Stimulated activated CD4-positive, alpha-beta T cell treated with anti-CD3 and anti-CD28 coated beads, Interleukin-12 subunit alpha, Interleukin-12 subunit beta, amount 100 ng/mL, for 24 hours (primary cell): ENCODE data around the gene TMEM123.

Source experiments
- DNase-seq, 2 experiments: peaks; one replicate each; pipeline ENCODE4 v3.0.0-alpha.2; 2020; ENCODE audit warnings: low read depth in 2 of 2

TMEM123 gene

DNA sequence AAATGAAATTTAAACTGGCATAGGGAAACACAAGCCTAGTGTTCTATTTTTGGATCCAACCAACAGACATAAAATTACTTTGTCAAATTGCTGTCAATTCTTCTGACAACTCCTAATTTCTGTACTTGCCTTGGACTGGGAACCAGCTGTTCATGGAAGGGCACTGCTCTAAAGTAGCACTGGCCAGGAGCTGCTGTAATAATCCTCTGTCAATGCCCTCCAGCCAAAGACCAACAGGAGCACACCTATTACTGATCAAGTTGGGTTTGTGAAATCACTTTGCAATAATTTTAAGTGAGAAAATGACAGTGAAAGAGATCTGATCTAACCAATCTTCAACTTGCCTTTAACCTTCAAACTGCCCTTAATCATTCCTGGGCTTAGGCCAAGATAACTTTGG lies 18.9 kb upstream of the TMEM123 start:
- DNase-seq, result no peak

DNA sequence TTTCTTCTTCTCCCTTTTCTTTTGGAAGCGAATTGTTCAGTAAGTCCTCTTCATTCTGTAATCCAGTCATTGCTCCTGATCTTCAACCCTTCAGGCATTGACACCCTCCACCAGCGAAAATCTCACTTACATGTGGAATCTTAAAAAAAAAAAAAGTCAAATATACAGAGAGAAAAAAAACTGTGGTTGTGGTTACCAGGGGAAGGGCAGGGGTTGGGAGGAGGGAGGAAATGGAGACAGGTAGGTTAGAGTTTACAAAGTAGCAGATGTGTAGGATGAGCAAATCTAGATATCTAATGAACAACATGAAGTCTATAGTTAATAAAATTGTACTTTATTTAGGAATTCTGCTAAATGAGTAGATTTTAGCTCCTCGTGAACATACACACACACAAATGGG lies 17.7 kb upstream of the TMEM123 start:
- DNase-seq, result no peak

DNA sequence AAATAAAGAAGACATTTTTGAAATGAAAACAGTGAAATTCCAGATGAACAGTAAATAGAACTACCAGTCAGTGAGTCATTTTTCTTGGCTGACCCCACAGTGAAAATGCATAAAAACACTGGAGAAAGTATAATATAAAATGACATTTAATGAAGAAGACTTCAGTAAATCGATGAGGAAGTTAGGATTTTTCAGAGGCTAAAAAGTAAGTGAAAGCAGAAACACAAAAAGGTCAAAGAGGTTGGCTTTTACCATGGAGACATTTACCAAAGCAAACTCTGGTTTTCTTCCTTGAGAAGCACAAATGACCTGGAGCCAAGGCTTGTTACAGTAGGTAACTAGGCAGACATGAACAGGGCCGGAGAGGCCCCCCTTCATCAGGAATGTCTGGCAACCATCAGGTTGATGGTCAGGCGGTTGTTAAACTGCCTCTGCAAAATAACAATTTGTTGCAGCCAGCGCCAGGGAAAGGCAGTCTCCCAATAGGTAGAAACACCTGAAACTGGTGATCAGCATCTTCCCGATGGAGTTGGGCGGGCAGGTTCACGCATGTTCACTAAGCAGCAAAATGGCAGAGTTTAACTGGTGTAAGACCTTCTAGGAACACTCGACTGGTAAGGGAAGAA lies 16.7 kb upstream of the TMEM123 start:
- no peak for DNase-seq

DNA sequence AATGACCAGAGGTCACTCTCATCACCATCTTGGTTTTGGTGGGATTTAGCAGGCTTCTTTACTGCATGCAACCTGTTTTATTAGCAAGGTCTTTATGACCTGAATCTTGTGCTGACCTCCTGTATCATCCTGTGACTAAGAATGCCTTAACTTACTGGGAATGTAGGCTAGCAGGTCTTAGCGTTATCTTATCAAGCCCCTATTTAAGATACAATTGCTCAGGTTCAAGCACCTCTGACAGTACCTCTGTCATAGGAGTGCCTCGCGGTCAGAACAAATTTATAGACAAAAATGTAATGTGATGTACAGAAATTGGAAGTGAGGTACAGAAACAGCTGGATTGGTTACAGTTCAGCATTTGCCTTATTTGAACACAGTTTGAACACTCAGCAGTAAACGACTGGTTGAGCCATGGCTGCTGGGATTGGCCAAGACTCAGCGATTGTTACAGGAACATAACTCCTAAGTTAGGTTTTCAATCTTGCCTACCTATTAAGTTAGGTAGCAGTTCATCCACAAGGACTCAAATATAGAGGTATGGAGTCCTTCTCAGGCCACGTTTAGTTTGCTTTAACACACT lies 16.1 kb upstream of the TMEM123 start:
- no peak for DNase-seq

DNA sequence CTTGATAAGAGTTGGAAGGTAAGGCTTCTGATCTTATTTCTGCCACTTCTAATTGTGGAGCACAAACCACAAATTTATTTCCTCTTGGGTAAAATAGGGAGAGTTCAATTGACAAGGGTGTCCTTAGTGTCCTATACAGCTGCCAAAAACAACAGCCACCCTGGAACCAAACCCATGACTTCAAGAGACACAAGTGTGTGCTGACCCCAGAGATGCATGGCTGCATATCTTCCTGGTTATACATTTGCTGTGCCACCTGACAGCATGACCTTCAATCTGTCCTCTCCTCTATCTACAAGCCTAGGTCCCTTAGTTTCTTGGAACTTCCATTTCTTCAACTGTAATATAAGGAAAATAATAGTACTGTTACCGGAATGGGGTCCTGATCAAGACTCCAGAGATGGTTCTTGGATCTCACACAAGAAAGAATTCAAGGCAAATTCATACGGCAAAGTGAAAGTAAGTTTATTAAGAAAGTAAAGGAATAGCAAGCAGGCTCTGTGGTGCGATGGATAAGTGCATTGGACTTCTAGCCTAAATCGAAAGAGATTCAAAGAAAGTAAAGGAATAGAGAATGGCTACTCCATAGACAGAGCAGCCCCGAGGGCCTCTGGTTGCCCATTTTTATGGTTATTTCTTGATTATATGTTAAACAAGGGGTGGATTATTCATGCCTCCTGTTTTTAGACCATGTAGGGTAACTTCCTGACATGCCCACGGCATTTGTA lies 15.5 kb upstream of the TMEM123 start:
- no peak for DNase-seq

DNA sequence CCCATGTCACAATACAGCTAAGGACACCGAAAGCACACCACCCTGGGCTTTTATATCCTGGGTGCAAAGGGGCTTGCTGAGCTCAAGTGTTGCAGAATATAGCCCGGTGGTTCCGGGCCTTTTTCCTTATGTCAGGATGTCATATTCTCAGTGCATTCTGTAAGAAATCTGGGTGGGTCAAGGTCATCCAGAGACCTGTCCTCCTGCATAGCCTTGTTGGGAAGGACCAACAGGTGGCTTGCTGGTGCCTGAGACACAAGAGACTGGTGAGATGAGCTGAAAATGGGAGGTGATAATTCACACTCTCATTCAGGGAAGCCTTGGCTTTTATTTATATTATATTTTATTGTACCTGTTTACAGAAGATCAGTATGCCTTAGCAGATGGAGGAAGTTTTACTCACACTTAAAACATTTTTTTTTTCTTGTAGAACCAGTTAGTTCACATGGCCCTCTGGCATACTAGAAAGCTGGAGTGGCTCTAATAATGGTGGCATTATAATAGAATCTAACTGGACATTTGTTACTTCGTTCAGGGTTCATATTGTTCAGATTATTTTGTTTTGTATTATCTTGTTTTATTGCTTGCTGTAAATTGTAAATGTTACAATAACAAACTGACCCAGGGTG lies 14.6 kb upstream of the TMEM123 start:
- DNase-seq, result no peak

DNA sequence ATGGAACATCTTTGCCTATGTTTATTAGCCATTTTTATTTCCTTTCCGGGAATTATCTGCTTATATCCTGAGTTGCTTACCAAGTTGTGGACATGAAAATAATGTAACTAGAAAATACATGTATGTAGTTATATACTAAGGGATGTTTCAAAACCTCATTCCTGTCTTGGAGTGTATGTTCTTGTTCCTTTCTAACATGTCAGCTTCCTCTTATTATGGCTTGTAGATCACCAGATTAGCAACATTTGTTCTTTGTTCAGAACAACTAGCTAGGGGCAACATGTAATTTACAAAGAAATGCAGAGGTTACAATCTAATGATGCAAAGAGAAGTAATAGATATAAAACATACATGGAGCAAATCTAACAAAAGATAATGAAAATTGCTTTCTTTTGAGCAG lies 13.1 kb upstream of the TMEM123 start:
- DNase-seq, result no peak

DNA sequence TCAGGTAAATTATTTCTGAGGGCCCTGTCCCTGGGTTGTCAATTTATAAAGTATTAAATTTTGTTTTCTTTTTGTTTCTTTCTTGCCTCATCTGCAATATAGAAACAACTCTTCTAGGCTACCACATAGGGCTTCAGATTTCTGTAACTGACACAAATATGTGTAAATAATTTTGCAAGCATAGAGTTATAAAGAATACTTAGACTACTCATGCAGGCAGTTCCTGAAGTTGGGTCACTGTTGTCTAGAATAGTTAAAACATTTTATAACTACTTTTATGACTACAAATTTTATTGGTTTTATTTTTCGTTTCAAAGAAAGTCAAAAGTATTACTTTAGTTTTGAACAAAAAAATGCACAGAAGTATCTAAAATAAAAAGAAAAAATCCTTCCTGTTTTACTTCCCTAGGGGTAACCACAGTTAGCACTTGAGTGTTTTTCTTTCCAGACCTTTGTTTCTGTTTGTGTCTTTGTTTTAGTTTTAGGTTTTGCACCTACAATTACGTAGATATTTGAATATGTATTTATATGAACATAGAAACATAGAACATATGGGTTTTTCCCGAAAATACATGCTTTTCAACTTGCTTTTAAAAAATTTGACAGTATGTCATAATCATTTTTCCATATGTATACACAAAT lies 12.4 kb upstream of the TMEM123 start:
- no peak for DNase-seq

DNA sequence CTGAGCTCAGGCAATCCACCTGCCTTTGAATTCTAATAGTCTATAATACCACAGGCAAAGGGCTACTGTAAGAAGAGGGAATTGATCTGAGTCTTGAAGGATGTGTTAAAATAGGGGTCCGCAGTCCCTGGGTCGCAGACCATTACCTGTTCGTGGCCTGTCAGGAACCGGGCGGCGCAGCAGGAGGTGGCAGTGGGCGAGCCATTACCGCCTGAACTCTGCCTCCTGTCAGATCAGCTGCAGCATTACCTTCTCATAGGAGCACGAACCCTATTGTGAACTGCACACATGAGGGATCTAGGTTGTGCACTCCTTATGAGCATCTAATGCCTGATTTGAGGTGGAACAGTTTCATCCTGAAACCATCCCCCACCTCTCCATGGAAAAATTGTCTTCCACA lies 11.5 kb upstream of the TMEM123 start:
- DNase-seq, result no peak

DNA sequence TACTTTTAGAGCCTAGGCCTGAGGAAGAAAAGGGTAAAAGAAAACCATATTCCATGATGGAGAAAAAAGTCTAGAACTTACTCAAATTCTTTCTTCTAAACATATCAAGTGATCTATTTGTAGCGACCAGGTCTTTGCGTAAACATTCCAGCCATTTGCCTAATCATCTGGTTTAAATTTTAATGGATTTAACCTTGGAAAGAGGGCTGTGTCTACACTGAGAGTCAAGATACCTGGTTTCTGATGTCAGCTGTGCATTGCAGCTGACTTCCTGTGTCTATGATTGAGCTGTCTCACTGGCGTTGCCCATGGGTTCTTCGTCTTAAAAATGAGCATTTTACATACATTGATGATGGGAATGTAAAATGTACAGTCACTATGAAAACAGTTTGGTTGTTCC lies 10.0 kb upstream of the TMEM123 start:
- DNase-seq, result no peak

DNA sequence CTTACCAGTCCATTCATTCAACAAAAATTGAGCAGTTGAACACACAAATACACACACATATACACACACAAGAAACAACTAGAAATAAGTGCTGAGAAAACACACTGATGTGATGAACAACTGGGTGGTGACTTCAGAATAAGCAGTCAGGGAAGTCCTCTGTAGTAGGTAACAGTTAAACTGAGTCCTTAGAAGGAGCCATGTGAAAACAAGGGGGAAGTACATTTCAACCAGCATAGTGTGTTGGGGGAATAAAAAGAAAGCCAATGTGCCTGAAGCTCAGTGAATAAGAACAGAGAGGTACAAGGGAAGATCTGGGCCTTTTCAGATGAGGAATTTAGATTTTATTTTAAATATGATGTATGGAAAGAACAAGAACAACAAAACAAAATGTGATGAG lies 6.8 kb upstream of the TMEM123 start:
- DNase-seq, result no peak

DNA sequence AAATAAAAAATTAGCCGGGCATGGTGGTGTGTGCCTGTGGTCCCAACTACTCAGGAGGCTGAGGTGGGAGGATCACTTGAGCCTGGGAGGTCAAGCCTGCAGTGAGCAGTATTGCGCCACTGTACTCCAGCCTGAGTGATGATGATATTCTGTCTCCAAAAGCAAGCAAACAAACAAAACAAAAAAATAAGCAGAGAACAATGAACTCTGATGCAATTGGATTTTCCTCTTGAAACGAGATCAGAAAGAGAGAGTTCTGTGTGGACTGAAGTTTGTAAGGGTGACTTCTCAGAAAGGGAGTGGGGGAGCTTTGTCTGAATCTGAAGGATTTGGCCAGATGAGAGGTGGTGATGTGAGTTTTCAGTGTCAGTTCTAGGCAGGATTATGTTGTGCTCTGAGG lies 6.0 kb upstream of the TMEM123 start:
- no peak for DNase-seq

DNA sequence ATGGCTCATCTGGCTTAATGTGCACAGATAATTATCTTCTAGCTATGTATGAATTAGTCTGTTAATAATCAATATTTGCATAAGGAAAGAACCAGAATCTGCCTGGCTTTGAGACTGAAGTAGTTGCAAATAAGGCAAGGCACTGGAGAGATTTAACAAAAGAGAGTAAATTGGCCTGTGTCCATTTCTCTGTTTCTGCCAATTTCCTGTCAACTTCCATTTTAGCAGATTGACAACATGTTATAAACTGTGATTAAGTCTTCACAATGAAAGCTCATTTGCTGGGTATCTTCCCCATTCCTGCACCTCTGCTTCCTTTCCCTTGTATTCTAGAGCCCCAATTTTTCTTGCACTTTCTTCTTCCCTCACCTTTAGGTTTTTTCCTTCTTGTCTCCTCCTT lies 5.3 kb upstream of the TMEM123 start:
- DNase-seq, result no peak

DNA sequence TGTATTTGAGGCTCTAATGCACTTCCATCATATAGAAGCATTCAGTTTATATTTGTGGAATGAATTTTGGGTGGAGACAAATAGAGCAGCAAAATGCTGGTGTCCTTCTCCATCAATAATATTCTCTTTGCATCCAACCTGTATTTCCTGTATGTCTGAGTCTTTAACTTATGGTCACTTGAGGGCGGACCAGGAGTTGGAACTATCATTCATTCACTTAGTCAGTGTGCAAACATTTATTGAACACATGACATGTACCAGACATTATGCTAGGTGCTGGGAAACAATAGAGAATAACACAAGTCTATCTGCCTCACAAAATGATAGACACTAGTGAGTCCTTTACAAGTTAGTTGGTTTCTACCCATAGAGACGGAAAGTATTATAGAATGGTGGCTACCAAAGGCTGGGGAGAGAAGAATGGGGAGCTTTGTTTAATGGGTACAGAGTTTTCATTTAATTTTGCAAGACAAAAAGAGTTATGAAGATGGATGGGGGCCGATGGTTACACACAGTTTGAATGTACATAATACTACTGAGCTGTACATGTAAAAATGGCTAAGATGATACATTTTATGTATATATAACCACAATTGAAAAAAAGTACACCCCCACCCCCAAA lies 4.6 kb upstream of the TMEM123 start:
- no peak for DNase-seq

DNA sequence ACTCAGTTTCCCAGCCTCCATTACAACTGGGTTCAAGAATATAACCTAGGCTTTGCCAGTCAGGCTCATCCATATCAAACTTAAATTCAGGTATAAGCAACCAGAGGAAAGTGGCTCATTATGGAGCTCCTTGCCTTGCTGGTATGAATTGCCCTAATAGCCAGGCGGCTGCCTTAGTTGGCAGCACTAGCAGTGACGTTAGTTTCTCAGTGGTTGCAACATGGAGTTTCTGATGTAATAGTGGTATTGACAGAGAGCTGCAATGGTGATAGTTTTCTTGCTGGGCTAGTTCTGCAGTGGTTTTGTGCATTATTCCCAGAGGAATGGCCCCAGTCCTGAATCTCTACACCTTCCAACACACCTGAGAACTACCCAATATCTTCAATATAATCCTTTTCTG lies 3.8 kb upstream of the TMEM123 start:
- no peak for DNase-seq

DNA sequence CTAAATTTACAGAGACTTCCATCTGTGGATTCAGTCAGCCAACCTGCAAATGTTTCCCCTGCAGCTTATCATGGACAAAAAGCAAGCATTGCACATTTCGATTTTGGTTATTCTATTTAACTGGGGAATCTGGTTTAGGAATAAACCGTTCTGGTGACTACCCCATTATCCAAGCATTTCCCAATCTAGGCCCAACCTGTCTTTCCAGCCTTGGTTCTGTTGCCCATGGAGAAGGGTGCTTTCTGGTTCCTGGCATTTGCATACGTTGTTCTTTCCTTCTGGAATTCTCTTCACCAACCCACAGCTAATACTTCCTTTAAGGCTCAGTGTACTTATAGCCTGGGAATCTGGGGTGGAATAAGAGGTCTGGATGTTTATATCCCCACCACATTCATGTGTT lies 1.4 kb upstream of the TMEM123 start:
- no peak for DNase-seq

DNA sequence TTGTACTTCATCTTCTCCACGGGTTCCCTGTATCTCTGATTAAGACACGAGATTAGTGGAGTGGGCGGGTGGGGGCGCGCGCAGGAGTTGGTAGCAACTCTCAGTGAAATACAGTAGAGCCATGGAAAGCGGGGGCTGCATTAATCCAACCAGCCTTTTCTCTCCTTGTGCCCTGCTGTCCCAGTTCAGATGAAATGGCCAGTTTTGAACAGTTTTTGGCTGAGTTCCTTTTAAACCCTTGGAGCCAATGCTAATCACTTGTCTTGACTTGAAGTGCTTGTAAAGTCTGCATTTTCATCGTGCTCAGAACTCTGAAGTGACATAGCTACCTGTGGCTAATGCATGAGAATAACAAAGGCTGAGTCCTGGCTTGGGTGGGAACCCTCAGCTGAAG lies 734 bp upstream of the TMEM123 start:
- DNase-seq, result peak in 1 of 2 experiments; percentile 45

DNA sequence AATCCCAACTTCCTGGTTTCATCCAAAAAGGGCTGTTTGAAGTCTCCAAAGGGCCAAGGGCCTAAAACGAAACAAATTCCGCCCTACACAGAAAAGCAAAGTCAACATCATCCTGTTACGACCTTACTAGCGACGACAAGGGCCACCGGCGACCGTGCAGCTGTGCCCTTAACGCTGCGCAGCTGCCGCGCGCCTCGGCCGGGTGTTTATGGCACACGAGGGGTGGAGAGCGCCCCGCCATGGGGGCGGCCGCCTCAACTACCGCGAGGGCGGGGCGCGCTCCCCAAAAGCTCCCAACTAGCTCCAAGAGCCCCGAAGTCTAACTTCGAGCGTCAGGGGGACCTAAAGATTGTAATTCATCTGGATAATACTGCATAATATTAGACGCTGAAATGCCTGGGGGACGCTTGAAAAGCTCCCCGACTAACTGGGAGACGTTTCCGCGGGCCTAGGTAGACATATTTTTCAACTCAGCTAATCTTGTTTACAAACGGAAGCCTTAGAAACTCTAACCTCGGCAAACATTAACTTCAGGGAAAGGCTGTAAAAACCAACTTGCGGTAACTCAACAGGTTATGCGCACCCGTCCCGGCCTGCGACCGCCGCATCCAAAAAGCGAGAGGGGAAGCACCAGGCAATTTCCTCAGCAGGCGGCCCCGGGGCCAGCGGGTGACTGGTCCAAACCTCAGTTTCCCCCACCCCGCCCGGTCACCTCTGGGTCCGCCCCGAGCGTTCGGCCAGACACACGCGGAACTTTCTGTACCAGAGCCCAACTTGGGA lies 694 bp downstream of the TMEM123 start:
- peak; percentile 41 to 57 for DNase-seq

DNA sequence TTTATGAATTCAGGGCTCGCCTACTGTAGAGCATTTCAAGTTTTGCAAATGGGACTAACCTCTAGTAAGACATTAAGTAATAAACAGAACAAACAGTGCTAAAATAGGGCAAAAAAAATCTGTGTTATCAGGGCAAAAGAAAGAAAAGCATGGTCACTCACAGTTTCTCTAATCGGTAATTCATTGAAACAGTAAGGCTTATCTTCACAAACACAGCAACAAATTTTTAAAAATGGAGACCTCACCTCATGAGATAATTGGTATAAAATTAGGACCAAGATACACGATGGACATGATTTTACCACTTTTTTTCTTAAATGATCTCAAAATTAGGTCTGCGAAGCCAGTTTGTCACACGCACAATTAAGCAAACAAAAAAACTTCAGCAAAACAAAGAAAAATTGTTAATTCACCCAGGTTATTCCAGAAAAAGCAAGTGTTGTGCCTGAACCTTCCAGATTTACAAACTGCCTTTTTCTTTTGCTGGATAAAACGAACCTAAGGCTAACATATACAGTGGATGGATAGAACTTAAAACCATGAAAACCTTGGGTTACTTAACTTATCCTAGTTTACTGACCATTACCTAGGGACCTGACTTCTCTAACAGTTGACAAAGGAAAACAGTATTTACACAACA lies 1.4 kb downstream of the TMEM123 start:
- DNase-seq, result no peak

DNA sequence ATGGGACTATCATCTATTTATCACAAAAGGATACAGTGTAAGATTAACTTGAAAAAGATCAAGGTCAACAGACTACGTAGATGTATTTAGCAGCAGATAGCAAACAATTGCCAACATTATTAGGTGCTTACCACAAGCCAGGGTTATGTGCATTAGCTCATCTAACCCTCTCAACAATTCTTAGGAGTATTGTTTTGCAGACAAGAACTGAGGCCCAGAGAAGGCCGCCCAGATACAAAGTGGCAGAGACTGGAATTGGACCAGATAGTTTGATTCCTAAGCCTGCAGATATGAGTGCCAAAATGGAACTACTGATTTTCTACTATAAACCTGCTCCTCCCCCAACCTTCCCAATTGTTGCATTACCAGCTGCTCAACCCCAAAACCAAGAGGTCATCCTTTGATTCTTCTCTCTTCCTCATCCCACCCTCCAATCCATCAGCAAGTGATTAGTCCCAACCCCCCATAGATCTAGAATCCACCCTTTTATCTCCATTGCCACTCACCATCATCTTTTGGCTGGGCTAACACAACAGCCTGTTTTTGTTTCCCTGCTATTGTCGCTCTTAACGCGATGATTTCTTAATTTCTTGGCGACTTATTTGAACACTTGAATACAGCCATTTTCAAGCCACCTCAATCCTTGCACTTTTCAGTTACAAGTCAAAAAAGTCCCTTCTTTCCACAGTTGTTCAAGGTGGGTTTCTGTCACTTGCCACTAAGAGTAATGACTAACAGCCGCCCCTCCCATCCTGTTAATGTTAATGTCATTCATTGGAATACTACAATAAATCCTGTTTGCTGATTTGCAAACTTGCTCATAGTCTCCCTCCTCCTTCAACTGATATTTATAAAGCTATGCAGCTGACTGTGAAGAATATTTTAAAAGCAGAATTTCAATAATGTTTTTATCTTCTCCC lies 2.7 kb downstream of the TMEM123 start:
- no peak for DNase-seq
